Loucy (cell line): ENCODE data around the gene NECTIN2.

Source experiments
- CTCF ChIP-seq: fragments of 200-600 bp; sonication (generic); conservative IDR thresholded peaks from 2 replicates; pipeline ENCODE4 v1.5.1; 2014; ENCODE audit warnings: mild to moderate bottlenecking, antibody characterized with exemption, low read length
- EZH2phosphoT487 ChIP-seq: fragments of 200-600 bp; IDR thresholded peaks from 2 replicates; pipeline ENCODE4 v1.6.1; 2018; ENCODE audit warnings: antibody characterized with exemption, mild to moderate bottlenecking, moderate library complexity, borderline replicate concordance

GRCh38 chr19:44884566-44884965 lies 38.5 kb downstream of the NECTIN2 start:
- no peak for TF ChIP-seq CTCF
- no peak for TF ChIP-seq EZH2phosphoT487
